GM12891 (cell line): ENCODE results near the gene BCL11B.

ENCODE experiments used
- DNase-seq: peaks from one replicate; pipeline ENCODE4 v3.0.0; 2011; ENCODE audit warnings: low spot score; ENCODE audit not compliant: insufficient read length
- FAIRE-seq: peaks from 2 replicates; lab custom pipeline; 2011; peaks lifted over from hg19 to GRCh38; lab: Jason Lieb, UNC
- PAX5 ChIP-seq: IDR thresholded peaks from 2 replicates; pipeline ENCODE4 v1.6.1; 2011; ENCODE audit warnings: low read length, moderate library complexity, mild to moderate bottlenecking; ENCODE audit not compliant: insufficient read depth, severe bottlenecking
- POLR2A ChIP-seq: IDR thresholded peaks from 2 replicates; pipeline ENCODE4 v1.6.1; 2011; ENCODE audit warnings: low read depth, low read length, control low read depth
- POLR2AphosphoS5 ChIP-seq: IDR thresholded peaks from 2 replicates; pipeline ENCODE4 v1.6.1; 2011; ENCODE audit warnings: low read depth, low read length, control low read depth
- POU2F2 ChIP-seq: IDR thresholded peaks from 2 replicates; pipeline ENCODE4 v1.6.1; 2011; ENCODE audit warnings: low read depth, mild to moderate bottlenecking, control low read depth, low read length, moderate library complexity
- SPI1 ChIP-seq: IDR thresholded peaks from 2 replicates; pipeline ENCODE4 v1.6.1; 2011; ENCODE audit warnings: low read depth, low read length, control low read depth
- TAF1 ChIP-seq: IDR thresholded peaks from 2 replicates; pipeline ENCODE4 v1.6.1; 2011; ENCODE audit warnings: low read depth, low read length, control low read depth

Gene BCL11B

GRCh38 chr14:99277530-99277929 lies 5.5 kb upstream of the BCL11B start:
- DNase-seq (no peak), FAIRE-seq (no peak)

GRCh38 chr14:99276482-99276881 lies 4.5 kb upstream of the BCL11B start:
- DNase-seq, result no peak
- TF ChIP-seq SPI1, result no peak
- no peak for TF ChIP-seq POLR2A
- TF ChIP-seq POLR2AphosphoS5, result no peak
- TF ChIP-seq TAF1, result no peak
- no peak for TF ChIP-seq POU2F2
- no peak for TF ChIP-seq PAX5
- FAIRE-seq, result no peak

More at GRCh38 chr14:99277530-99277929, 5.5 kb upstream of the BCL11B start:
- no peak for TF ChIP-seq POLR2AphosphoS5
- no peak for TF ChIP-seq TAF1
- no peak for TF ChIP-seq PAX5
- TF ChIP-seq POLR2A, result no peak
- TF ChIP-seq POU2F2, result no peak
- TF ChIP-seq SPI1, result no peak

GRCh38 chr14:99275222-99275584 lies 3.2 kb upstream of the BCL11B start:
- no peak for DNase-seq
- FAIRE-seq, result no peak

DNA sequence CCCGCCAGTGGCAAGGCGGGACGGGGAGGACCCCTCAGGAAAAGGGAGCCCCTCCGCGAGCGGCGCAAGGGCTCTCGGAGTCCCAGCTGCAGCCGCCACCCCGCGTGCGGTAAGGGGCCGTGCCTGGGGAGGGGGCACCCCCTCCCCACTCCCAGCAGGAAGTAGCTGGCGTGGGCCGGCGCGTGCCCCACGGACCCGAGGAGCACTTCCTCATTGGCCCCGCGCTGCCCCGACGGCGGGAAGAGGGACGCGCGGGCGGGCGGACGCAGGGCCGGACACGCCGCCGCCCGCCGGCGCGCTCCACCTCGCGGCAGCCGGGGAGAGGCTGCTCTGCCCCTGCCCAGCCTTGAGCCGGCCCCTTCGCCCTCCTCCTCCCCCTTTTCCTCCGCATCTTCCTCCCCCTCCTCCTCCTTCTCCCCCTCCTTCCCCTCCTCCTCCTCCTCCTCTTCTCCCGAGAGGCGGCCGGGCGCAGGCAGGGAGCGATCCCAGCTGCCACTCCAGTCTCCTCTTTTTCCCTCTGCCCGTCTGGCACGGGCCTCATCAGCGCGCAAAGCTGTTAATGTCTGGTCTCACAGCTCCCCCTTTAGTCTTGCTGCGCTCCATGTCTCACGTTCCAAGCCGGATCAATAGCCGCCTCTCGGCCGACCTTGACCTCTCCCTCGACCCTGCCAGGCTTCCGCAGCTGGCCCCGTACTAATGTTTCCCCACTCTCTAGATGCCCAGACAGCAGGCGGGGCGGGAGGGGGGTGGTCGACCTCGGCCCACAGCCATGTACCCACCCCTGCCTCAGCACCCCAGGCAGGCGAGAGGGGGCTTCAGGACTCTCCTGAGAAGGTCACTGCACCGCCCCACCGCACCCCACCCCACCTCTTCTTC lies 2.6 kb upstream of the BCL11B start:
- no peak for DNase-seq
- peak; percentile 35; the same call in 1 of the 2 replicates for TF ChIP-seq SPI1
- no peak for TF ChIP-seq POLR2A
- no peak for FAIRE-seq

More at GRCh38 chr14:99275222-99275584, 3.2 kb upstream of the BCL11B start:
- TF ChIP-seq POLR2A (no peak), POLR2AphosphoS5 (no peak), TAF1 (no peak), PAX5 (no peak), SPI1 (no peak), POU2F2 (no peak)

DNA sequence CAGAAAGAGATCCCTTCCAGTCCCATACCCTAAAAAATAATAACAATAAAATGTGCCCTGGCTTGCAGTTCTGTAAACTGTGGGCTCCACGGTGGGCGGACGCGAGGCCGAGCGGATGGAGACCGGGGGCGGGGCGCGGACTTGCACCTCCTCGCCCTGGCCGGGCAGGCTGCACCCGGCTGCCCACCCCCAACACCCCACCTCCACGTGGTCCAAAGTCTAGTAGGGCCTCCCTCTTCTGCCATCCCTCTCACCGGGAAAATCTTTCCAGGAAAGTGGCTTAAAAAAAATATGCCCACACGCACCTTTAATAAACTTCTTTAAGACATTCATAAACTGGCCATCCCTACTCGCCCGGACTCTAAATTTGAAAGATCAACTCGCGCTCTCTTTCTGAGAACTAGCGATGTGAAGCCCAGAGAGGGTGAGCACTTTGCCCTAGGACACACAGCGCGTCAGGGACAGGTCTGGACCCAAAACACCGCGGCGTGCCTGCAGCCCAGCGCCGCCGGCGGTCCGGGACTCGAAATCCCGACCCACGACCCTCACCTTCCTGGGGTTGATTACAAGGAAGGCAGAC lies 1.9 kb upstream of the BCL11B start:
- FAIRE-seq (no peak), DNase-seq (no peak)
- TF ChIP-seq POLR2AphosphoS5, result no peak
- no peak for TF ChIP-seq POU2F2
- no peak for TF ChIP-seq TAF1
- no peak for TF ChIP-seq PAX5
- TF ChIP-seq POLR2A, result no peak

GRCh38 chr14:99272899-99273765 lies 1.1 kb upstream of the BCL11B start:
- FAIRE-seq (no peak), DNase-seq (no peak)
- TF ChIP-seq TAF1 (no peak), SPI1 (no peak), PAX5 (no peak), POU2F2 (no peak), POLR2A (no peak), POLR2AphosphoS5 (no peak)

GRCh38 chr14:99272632-99272898 lies 568 bp upstream of the BCL11B start:
- TF ChIP-seq POLR2AphosphoS5 (no peak), POLR2A (no peak), PAX5 (no peak), POU2F2 (no peak), SPI1 (no peak), TAF1 (no peak)
- FAIRE-seq (no peak), DNase-seq (no peak)

GRCh38 chr14:99271221-99271941 lies 616 bp downstream of the BCL11B start:
- no peak for DNase-seq
- no peak for TF ChIP-seq POLR2AphosphoS5
- no peak for TF ChIP-seq TAF1
- TF ChIP-seq PAX5, result no peak
- no peak for TF ChIP-seq POLR2A
- no peak for TF ChIP-seq POU2F2
- no peak for TF ChIP-seq SPI1
- FAIRE-seq, result no peak

GRCh38 chr14:99270458-99271220 lies 1.4 kb downstream of the BCL11B start:
- FAIRE-seq, result no peak
- no peak for TF ChIP-seq PAX5
- no peak for TF ChIP-seq POU2F2
- TF ChIP-seq POLR2AphosphoS5, result no peak
- no peak for TF ChIP-seq POLR2A
- no peak for TF ChIP-seq SPI1
- no peak for TF ChIP-seq TAF1

More at GRCh38 chr14:99270458-99271220, 1.4 kb downstream of the BCL11B start:
- DNase-seq, result no peak
